ENCODE data around the gene SLC50A1.
A peak's percentile ranks its signal among the peaks of the same experiment; 100 is the strongest.
"Not testable (repeated sequence)": the region's sequence is repeated elsewhere in the genome, so short reads cannot be mapped to it uniquely, and the experiment has no call there.

SLC50A1 gene

GRCh38 chr1:155134880-155135414, 705 bp upstream of the SLC50A1 start:
- peak; percentile 91 for DNase-seq (ENCODE audit: low spot score)

GRCh38 chr1:155136748-155137147, 1.1 kb downstream of the SLC50A1 start:
- no peak for DNase-seq (ENCODE audit: low spot score)

GRCh38 chr1:155137154-155137949, 1.7 kb downstream of the SLC50A1 start:
- no peak for DNase-seq (ENCODE audit: low spot score)

GRCh38 chr1:155139895-155140629, 4.4 kb downstream of the SLC50A1 start, which contains the start of gene DPM3:
Gene DPM3, minus strand, starts transcription at chr1:155140531. Its CDS starts 291 bp downstream, at chr1:155140240.
- peak; percentile 88 for DNase-seq (ENCODE audit: low spot score)

GRCh38 chr1:155140630-155140953, 4.9 kb downstream of the SLC50A1 start:
- no peak for DNase-seq (ENCODE audit: low spot score)

GRCh38 chr1:155141749-155142148, 6.1 kb downstream of the SLC50A1 start:
- DNase-seq (ENCODE audit: low spot score) = no peak

GRCh38 chr1:155145491-155145890, 9.8 kb downstream of the SLC50A1 start:
- DNase-seq (ENCODE audit: low spot score) = no peak

GRCh38 chr1:155155996-155156643, 20.5 kb downstream of the SLC50A1 start:
- not testable (repeated sequence) for DNase-seq (ENCODE audit: low spot score)

- DNase-seq (ENCODE audit: low spot score) = no peak
Observed at GRCh38 chr1:155158991-155159390, 23.3 kb downstream of the SLC50A1 start.

GRCh38 chr1:155160128-155160527, 24.5 kb downstream of the SLC50A1 start:
- no peak for DNase-seq (ENCODE audit: low spot score)

GRCh38 chr1:155162631-155163030, 27.0 kb downstream of the SLC50A1 start:
- DNase-seq (ENCODE audit: low spot score) = not testable (repeated sequence)

- not testable (repeated sequence) for DNase-seq (ENCODE audit: low spot score)
Observed at GRCh38 chr1:155163785-155164184, 28.1 kb downstream of the SLC50A1 start.

- DNase-seq (ENCODE audit: low spot score) = not testable (repeated sequence)
Observed at GRCh38 chr1:155164625-155165024, 29.0 kb downstream of the SLC50A1 start.

GRCh38 chr1:155166051-155166470, 30.4 kb downstream of the SLC50A1 start:
- DNase-seq (ENCODE audit: low spot score) = no peak

GRCh38 chr1:155166471-155167165, 31.0 kb downstream of the SLC50A1 start:
- DNase-seq (ENCODE audit: low spot score) = no peak

- DNase-seq (ENCODE audit: low spot score) = peak; percentile 85
Observed at GRCh38 chr1:155167166-155168104, 31.8 kb downstream of the SLC50A1 start.

GRCh38 chr1:155168105-155168445, 32.4 kb downstream of the SLC50A1 start:
- not testable (repeated sequence) for DNase-seq (ENCODE audit: low spot score)

- no peak for DNase-seq (ENCODE audit: low spot score)
Observed at GRCh38 chr1:155168456-155169210, 33.0 kb downstream of the SLC50A1 start.

- DNase-seq (ENCODE audit: low spot score) = no peak
Observed at GRCh38 chr1:155169541-155169940, 33.9 kb downstream of the SLC50A1 start.
